Measurements from ENCODE around the gene CLN6. TPM values are rescaled to one million over a fixed set of nuclear protein-coding genes. Genes with fewer than 3 reads are reported as not detected.

Gene CLN6
- 18.7 and 37.9 TPM in 2 replicates for total RNA-seq

DNA sequence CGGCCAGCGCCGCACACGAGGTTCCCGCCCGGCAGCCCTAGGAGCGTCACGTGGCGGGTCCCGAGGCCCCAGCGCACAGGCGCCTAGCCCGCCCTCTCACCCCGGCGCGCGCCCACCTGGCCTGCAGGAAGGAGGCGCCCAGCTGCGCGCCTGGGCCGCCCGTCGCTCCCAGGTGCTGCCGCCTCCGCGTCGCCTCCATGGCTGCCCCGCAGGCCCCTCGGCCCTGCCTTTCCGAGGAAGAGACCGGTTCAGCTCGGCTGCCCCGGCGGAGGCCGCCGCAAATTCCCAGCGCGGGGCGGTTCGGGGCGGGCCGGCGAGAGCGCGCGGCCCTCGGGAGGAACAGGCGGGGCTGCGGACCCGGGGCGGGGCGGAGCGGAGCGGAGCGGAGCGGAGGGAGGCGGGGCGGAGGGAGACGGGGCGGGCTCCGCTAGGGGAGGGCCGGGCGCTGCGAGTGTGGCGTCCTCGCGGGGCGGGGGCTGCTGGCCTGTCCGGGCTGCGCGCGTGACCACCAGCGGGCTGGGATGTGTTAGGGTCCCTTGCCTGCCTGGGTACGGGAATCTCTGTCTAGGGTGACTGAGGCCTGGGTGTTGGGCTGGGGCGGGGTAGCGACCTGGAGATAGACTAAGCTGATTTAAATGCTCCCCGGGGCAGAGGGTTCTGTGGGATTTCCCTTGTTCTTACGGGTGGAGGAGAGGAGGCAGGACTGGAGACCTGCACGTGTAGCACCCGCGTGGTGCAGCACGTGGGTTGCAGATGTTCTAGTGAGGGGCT is at the start of gene CLN6:
CLN6 (minus strand) TSS at position 343 of the 771 bp plus-strand sequence; CDS start at position 199, 144 bp downstream.

GRCh38 chr15:68277603-68278344 is 48.2 kb upstream of the CLN6 start, which contains the start of gene FEM1B:
TSS of gene FEM1B (plus strand) at chr15:68277745. CDS start at chr15:68278418, 673 bp downstream.

DNA sequence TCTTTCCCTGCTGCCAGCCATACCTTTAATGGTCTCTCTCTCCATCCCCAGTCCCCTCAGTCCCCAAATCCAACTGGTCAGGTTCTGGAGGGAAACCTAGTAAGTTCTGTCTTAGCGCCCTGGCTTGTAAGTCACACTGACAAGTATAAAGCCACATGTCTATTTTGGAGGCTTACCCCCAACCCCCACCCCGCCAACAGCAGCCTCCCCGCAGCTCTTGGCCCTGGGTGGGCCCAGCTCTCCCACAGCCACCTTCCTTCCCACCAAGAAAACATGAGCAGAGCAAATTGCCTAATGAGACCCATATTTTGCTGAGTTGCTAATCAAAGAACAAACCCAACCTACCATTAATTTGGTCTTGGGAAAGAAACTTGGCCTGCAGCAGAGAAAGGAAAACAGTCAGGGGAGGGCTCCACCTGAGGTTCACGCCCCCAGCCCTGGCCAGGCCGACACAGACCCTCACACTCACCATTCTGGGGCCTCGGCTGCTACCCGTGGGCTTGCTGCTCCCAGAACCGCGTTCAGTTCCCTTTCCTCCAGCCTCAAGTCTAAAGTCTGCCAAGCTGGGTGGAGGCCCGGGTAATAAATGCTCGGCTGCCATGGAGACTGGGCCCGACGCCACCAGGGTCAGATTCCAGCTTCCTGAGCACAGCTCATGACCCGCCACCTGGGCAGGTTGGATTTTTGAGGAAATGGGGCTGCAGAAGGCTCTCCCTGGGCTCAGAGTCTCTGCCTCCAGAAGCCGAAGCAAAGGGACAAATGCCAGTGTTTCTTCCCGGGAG is 24.6 kb downstream of the CLN6 start, which contains the start of gene CALML4:
CALML4 (minus strand) TSS at position 557 of the 782 bp plus-strand sequence; CDS start at position 472, 85 bp downstream.

Other genes with a start within 250 kb of the CLN6 start
- gene PIAS1, start 175.4 kb downstream of the CLN6 start, total RNA-seq: 27.4 and 27.9 TPM in 2 replicates
- gene CALML4, start 24.4 kb downstream of the CLN6 start, total RNA-seq: 1.8 and 3.9 TPM in 2 replicates
- gene FEM1B, start 48.0 kb upstream of the CLN6 start, total RNA-seq: 51.8 and 68.2 TPM in 2 replicates
- gene ITGA11, start 202.4 kb upstream of the CLN6 start, total RNA-seq: 0.20 and 0.37 TPM in 2 replicates

Data from subcutaneous preadipocyte (primary cell).